GM21381 (cell line): Measurements from ENCODE around the gene NDUFAF7.
"Not testable (repeated sequence)": the region's sequence is repeated elsewhere in the genome, so short reads cannot be mapped to it uniquely, and the experiment has no call there.

Experiments used
- ATAC-seq: cut with Tn5 transposase; IDR thresholded peaks from one replicate; pipeline ENCODE4 v1.9.1; 2021; ENCODE audit warnings: mild to moderate bottlenecking, moderate library complexity; ENCODE audit not compliant: unreplicated experiment

The NDUFAF7 gene

DNA sequence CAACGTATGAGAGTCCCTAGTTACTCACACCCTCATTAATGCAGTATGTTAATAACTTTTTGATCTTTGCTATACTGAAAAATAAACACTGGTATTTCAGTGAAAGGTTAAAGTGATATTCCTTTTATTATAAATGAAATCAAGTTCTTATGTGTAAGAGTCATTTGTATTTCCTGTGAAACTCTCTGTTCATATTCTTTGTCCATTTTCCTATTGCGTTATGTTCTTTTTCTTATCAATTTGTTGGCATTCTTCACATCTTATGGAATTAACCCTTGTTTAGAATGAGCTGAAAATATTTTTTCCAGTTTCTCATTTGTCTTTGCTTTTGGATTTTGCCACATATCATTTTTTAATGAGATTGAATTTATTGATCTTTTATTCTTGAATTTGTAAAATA, 44.8 kb downstream of the NDUFAF7 start:
- ATAC-seq = no peak

DNA sequence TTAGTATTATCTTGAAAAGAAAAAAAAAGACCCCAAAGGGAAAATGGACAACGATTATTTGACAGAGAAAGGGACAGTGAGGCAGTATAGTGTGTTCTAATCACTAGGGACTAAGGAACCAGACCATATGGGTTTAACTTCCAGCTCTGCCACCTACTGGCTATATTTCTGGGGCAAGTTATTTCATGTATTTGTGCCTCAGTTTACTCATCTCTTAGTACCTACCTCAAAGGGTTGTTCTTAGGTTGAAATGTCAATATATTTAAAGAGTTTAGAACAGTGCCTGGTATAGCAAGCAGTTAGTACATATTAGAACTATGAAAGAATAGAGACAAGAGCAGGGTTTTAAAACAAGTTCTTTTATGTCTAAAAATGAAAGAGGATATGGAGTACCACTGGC, 50.5 kb downstream of the NDUFAF7 start:
- ATAC-seq = no peak

DNA sequence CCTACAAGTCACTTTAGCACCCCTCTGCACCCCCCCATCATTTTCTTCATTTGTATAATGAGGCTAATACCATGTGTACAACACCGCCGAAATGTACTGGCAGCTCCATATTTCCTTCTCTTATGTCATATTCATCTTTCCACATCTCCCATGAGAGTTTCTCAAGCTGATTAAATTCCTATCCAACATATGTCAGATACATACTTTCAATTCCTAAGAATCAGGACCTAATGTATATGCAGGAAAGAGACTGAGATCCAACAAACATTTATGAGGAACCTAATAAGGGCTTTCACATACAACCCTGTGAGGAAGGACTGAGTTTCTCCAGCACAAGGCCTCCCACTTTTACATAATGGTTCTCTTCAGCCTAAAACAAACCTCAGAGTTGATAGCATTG, 51.3 kb downstream of the NDUFAF7 start:
- no peak for ATAC-seq

DNA sequence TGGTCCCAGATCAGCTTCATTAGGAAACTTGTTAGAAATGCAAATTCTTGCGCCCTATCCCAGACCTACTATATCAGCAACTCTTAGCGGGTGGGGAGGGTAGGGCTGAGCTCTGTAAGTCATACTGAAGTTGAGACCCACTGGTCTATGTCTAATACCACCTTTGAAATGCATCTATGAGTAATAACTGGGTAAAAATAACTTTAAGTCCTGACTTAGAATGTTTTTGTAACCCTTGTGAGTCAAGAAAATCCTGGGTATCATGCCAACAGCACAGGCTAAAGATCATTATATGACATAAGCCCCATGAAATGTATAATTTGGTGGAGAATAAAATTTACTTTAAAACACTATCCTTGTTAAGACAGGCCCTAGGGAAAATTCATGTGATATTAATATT, 51.7 kb downstream of the NDUFAF7 start:
- ATAC-seq = no peak

DNA sequence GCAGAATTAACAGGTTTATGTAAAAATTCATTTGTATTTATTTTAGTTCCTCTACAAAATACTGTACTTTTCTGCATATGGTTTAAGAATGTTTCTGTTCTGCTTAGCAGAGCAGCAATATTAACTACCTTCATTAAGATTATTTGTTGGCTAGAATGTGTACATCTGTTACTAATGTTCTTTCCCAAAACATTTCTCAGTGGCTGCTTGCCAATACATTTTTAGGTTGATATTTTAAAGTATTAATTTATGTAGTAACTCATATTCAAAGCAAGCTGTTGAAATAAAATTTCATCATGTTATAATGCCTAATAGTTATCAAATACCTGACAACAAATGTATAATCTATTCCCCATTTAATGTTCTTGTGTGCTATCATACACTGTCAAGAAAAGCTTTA, 52.9 kb downstream of the NDUFAF7 start:
- ATAC-seq = no peak

DNA sequence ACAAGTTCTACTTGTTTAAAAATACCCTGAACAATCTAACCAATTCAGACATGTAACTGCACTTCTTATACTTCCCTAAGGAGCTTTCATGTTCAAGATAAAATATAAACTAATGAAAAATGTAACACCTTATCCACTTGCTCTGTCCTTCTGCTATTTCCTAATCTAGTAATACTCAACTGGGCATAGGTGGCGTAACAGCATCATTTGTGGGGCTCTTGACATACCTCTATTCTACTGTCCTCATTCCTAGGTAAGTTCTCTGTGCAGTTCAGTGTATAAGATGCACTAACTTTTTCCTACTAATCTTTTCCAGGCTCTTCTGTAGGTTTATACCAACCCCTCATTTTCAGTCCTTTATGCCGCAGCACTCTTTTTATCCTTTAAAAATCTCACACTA, 56.5 kb downstream of the NDUFAF7 start:
- no peak for ATAC-seq

DNA sequence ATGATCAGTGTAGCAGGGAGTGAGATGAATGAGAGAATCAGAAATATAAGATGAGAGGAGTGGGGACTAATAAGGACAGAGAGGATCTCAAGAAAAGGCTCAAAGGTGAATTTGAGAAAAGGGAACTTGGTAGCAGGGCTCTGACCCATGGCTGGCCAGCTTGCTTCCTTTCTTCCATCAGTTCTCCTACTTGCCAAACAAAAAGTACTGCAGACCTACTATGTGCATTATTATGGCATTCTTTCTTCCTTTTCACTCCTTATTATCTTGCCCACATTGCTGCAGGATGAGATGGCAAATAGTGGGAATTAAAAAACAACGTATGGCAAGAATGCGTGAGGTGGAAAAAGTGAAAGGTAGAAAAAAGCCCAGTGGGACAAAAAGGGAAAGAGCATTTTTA, 60.2 kb downstream of the NDUFAF7 start:
- no peak for ATAC-seq

DNA sequence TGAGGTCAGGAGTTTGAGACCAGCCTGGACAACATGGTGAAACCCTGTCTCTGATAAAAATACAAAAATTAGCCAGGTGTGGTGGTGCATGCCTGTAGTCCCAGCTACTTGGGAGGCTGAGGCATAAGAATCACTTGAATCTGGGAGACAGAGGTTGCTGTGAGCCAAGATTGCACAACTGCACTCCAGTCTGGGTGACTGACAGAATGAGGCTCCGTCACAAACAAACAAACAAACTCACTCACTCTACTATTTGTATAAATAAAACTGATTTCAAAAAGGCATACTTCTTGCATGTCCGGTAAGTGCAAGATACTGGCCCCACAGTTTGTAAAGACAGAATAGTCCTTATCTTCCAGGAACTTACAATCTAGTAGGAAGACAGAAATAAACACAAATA, 63.4 kb downstream of the NDUFAF7 start:
- ATAC-seq = not testable (repeated sequence)

DNA sequence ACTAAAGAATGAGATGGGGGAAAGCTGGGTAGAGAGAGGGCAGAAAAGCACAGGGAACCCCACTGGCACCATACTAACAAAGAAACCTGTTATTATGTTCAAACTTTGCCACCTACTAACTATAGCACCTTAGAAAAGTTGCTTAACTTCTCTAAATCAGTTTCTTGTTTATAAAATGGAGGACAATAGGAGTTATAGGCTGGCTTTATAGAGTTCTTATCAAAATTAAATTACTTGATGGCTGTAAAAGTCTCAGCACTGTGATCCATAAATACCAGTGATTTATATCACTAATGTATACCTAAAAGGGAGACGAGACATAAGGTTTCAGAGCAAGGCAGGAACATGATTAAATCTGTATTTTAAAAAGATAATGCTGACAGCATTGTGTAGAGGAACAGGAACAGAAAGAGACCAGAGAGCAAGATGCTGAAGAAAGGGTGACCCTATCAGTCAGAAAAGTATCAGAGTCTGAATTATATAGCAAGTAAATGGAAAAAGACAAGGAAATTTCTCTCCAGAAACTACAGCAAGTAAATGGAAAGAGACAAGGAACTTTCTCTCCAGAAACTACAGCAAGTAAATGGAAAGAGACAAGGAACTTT, 64.1 kb downstream of the NDUFAF7 start:
- ATAC-seq = no peak

DNA sequence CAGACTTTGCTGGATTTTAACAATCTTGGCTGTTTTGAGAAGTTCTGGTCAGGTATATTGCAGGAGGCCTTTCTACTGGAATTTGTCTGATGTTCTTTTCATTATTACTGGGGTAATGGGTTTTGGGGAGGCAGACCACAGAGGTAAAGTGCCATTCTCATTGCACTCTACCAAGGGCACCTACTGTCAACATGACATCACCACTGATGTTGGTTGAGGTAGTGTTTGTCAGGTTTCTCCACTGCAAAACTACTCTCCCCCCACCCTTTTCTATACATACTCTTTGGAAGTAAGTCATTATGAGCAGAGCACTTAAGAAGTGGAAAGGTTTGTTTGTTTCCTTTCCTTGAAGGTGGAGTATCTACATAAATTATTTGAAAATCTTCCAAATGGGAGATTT, 66.2 kb downstream of the NDUFAF7 start:
- ATAC-seq = no peak
